Panc1 (cell line): ENCODE results near the gene EPHA8. TPM values are rescaled to one million over a fixed set of nuclear protein-coding genes. Genes with fewer than 3 reads are reported as not detected.

ENCODE experiments used
- ATAC-seq: fragments of 200-7000 bp; cut with Tn5 transposase; 2 replicates; pipeline ENCODE4 v1.9.1; 2020; ENCODE audit warnings: mild to moderate bottlenecking, moderate library complexity
- BruUV-seq: library from RNA; stranded (reverse); fragments of 400-500 nt; replicated peaks from 2 replicates; lab custom pipeline; 2021; lab: Mats Ljungman, UMichigan
- CTCF ChIA-PET: fragments of 300-600 bp; sonication (Branson Sonifier 250); formaldehyde crosslinking; loops from one replicate; lab custom pipeline; 2022; ENCODE audit warnings: antibody characterized with exemption; lab: Charles Lee
- POLR2A ChIA-PET: fragments of 300-600 bp; sonication (Branson Sonifier 250); formaldehyde crosslinking; loops from one replicate; lab custom pipeline; 2022; ENCODE audit warnings: antibody characterized with exemption; lab: Charles Lee
- DNase-seq: peaks from one replicate; pipeline ENCODE4 v3.0.0-alpha.2; 2010; ENCODE audit warnings: low read depth, low spot score
- H3K27ac ChIP-seq: 2 replicates; pipeline ENCODE4 v1.5.1; 2011; ENCODE audit warnings: mild to moderate bottlenecking, low read length, inconsistent platforms
- H3K27me3 ChIP-seq: fragments of 200-500 bp; sonication (Bioruptor generic); 2 replicates; pipeline ENCODE4 v1.6.0; 2014; ENCODE audit warnings: low read length, inconsistent platforms; ENCODE audit not compliant: control insufficient read depth, insufficient read depth
- H3K36me3 ChIP-seq: fragments of 200-500 bp; sonication (Bioruptor generic); 2 replicates; pipeline ENCODE4 v1.5.1; 2014; ENCODE audit warnings: inconsistent platforms, mild to moderate bottlenecking, low read length, moderate library complexity; ENCODE audit not compliant: control insufficient read depth, insufficient read depth
- H3K4me1 ChIP-seq: 2 replicates; pipeline ENCODE4 v1.5.1; 2011; ENCODE audit warnings: inconsistent platforms, mild to moderate bottlenecking, low read length, moderate library complexity; ENCODE audit not compliant: control insufficient read depth, insufficient read depth
- H3K4me3 ChIP-seq, 2 experiments: 2 replicates each; pipeline ENCODE4 v1.5.1; 2011 to 2012; ENCODE audit warnings: low read depth in 2 of 2, low read length in 2 of 2, mild to moderate bottlenecking in 2 of 2, inconsistent platforms in 1 of 2, moderate library complexity in 1 of 2
- H3K9me3 ChIP-seq: fragments of 200-500 bp; sonication (Bioruptor generic); 2 replicates; pipeline ENCODE4 v1.5.1; 2014; ENCODE audit warnings: low read depth, mild to moderate bottlenecking, inconsistent platforms, low read length, moderate library complexity; ENCODE audit not compliant: control insufficient read depth, insufficient read depth
- CTCF ChIP-seq: fragments of 450-650 bp; IDR thresholded peaks from 2 replicates; pipeline ENCODE4 v1.5.1; 2017; ENCODE audit warnings: mild to moderate bottlenecking
- POLR2AphosphoS5 ChIP-seq: IDR thresholded peaks from 2 replicates; pipeline ENCODE4 v1.6.1; 2012; ENCODE audit warnings: mild to moderate bottlenecking, low read depth, low read length, moderate library complexity
- REST ChIP-seq, 2 experiments: IDR thresholded peaks; 2 replicates each; pipeline ENCODE4 v1.6.1; 2011 to 2012; ENCODE audit warnings: low read depth in 2 of 2, control low read depth in 1 of 2, low read length in 1 of 2, mild to moderate bottlenecking in 1 of 2, moderate library complexity in 1 of 2; ENCODE audit not compliant: insufficient read depth in 1 of 2
- SIN3A ChIP-seq: IDR thresholded peaks from 2 replicates; pipeline ENCODE4 v1.6.1; 2012; ENCODE audit warnings: low read depth, mild to moderate bottlenecking, low read length, moderate library complexity, borderline replicate concordance; ENCODE audit not compliant: insufficient read depth
- TCF7L2 ChIP-seq: IDR thresholded peaks from 2 replicates; pipeline ENCODE4 v1.6.1; 2011; ENCODE audit warnings: mild to moderate bottlenecking, low read depth, low read length, inconsistent platforms
- in situ Hi-C: cut with HindIII; loops from 2 replicates; pipeline ENCODE4 v1.10.0; 2016; ENCODE audit warnings: low sequenced_read_pairs, low pct_unique_long_range_greater_than_20kb
- intact Hi-C: fragments of 100-400 bp; cut with micrococcal nuclease; formaldehyde crosslinking; loops from one replicate; pipeline ENCODE4 v1.10.0; 2022; ENCODE audit not compliant: unreplicated experiment
- total RNA-seq: library from RNA; stranded (reverse); gene quantifications from one replicate; pipeline ENCODE4 v1.2.1, GENCODE V29; 2021; ENCODE audit not compliant: unreplicated experiment

Gene EPHA8
- total RNA-seq, 1 experiment from 2014 or later: not detected

- Histone ChIP-seq H3K27ac (no peak overlapping the region), H3K4me3 (no peak overlapping the region), H3K36me3 (no peaks in the 10 kb centered on the region), H3K9me3 (no peaks in the 10 kb centered on the region), H3K27me3 (peaks cover 9% of the 10 kb centered on the region), H3K4me1 (no peaks in the 10 kb centered on the region)
- BruUV-seq: no TSS peak
- intact Hi-C loops (no loop called here), in situ Hi-C loops (no loop called here)
- POLR2A ChIA-PET: no interaction called here
- ATAC-seq: no peak
- no peak for DNase-seq
- TF ChIP-seq REST (IDR thresholded peaks at IDR 0.05; ENCODE audit: insufficient read depth in 1 of 2, low read depth in 2 of 2, low read length in 1 of 2) (no peak), TCF7L2 (no peak), CTCF (no peak), SIN3A (no peak), POLR2AphosphoS5 (no peak)
- CTCF ChIA-PET: no interaction called here
Measured at GRCh38 chr1:22573237-22573636, 9.9 kb downstream of the EPHA8 start.

GRCh38 chr1:22575532-22576149, 12.4 kb downstream of the EPHA8 start:
- ChIA-PET CTCF (no interaction called here), POLR2A (no interaction called here)
- in situ Hi-C loops (no loop called here), intact Hi-C loops (no loop called here)
- no peak overlapping the region for H3K27ac ChIP-seq
- no peak for DNase-seq
- H3K36me3 ChIP-seq: no peaks in the 10 kb centered on the region
- no peak overlapping the region for H3K4me3 ChIP-seq
- no TSS peak for BruUV-seq
- no peaks in the 10 kb centered on the region for H3K4me1 ChIP-seq
- H3K27me3 ChIP-seq: peaks cover 9% of the 10 kb centered on the region
- TF ChIP-seq SIN3A (no peak), TCF7L2 (no peak), REST (IDR thresholded peaks at IDR 0.05; ENCODE audit: insufficient read depth in 1 of 2, low read depth in 2 of 2, low read length in 1 of 2) (no peak), CTCF (no peak), POLR2AphosphoS5 (no peak)
- no peaks in the 10 kb centered on the region for H3K9me3 ChIP-seq
- no peak for ATAC-seq
